Effector memory CD4-positive, alpha-beta T cell (primary cell): ENCODE data around the gene BRF1.

Experiments used
- DNase-seq, 3 donors: peaks; one replicate each; pipeline ENCODE4 v3.0.0-alpha.2; 2020
- H3K27ac ChIP-seq: 2 replicates; pipeline ENCODE4 v1.7.0; 2013; ENCODE audit warnings: mild to moderate bottlenecking, low read length, moderate library complexity; ENCODE audit not compliant: insufficient read depth, poor library complexity, severe bottlenecking
- H3K27me3 ChIP-seq: replicated peaks from 2 replicates; pipeline ENCODE4 v1.7.0; 2013; ENCODE audit warnings: mild to moderate bottlenecking, low read length; ENCODE audit not compliant: insufficient read depth, control insufficient read depth, poor library complexity, severe bottlenecking
- H3K36me3 ChIP-seq: 2 replicates; pipeline ENCODE4 v1.7.0; 2013; ENCODE audit warnings: mild to moderate bottlenecking, low read length, moderate library complexity; ENCODE audit not compliant: control insufficient read depth, insufficient read depth
- H3K4me1 ChIP-seq: 2 replicates; pipeline ENCODE4 v1.7.0; 2013; ENCODE audit warnings: low read length, mild to moderate bottlenecking; ENCODE audit not compliant: control insufficient read depth, insufficient read depth, poor library complexity, severe bottlenecking
- H3K4me3 ChIP-seq: 2 replicates; pipeline ENCODE4 v1.7.0; 2013; ENCODE audit warnings: low read length, low read depth, mild to moderate bottlenecking; ENCODE audit not compliant: insufficient read depth, poor library complexity, severe bottlenecking
- H3K9me3 ChIP-seq: 2 replicates; pipeline ENCODE4 v1.7.0; 2013; ENCODE audit warnings: mild to moderate bottlenecking, low read length, moderate library complexity; ENCODE audit not compliant: control insufficient read depth
- total RNA-seq, 3 donors: gene quantifications; one replicate each; lab custom pipeline; 2026; lab: John Stamatoyannopoulos, UW

The BRF1 gene
- 67.4 to 85.1 (median 70.7) reads per million in 3 donors for total RNA-seq

DNA sequence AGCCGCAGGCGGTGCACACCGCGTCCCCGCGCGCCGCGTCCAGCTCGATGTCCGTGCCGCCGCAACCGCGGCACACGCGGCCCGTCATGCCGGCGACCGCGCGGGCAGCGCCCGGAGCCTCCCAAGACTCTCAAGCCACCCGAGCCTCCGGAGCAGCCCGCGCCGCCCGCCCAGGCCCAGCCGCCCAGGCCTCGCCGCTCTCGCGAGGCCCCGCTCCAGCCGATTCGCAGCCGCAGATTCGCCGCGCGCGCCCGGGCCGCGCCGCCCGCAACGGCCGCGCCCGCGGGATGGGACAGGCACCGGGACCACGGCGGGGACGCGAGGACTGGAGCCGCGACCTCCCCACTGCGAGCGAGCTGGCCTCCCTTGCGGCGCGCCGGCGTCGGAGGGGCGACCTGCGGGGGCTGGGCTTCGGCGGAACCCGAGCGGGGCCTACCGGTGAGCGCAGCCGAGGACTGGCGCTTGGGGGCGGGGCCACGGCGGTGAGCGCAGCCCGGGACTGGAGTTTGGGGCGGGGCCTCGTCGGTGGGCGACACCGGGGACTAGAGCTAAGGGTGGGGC is at the start of gene BRF1:
Gene BRF1, minus strand, starts transcription at position 460 of the 561 bp plus-strand sequence. Its CDS starts 372 bp downstream, at position 88.
- DNase-seq = peak; percentile 94
- Histone ChIP-seq H3K4me3 (peak within 1 kb of the TSS; percentile 64), H3K27me3 (no peaks in the 10 kb centered on the region), H3K9me3 (no peaks in the 10 kb centered on the region), H3K36me3 (no peaks in the 10 kb centered on the region), H3K4me1 (peaks cover 14% of the 10 kb centered on the region), H3K27ac (peak within 1 kb of the TSS; percentile 85)

DNA sequence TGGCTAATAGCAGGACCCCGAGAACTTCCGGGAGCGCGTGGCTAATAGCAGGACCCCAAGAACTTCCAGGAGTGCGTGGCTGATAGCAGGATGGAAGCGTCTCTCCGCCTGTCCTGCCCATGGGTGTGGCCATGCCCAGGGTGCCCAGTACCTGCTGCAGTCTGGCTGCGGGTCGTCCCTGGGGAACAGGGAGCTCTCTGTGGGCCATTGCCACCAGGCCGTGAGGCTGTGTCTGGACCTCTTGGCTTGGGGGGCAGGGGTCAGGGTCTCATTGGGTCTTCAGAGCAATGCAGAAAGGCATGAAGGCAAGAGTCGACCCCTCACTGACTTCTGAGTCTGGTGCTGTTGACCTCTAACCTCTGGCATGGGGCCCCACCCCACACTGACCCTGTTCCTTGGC is 49.2 kb upstream of the BRF1 start:
- Histone ChIP-seq H3K4me3 (no peak overlapping the region), H3K27ac (no peak overlapping the region), H3K27me3 (no peaks in the 10 kb centered on the region), H3K36me3 (no peaks in the 10 kb centered on the region), H3K9me3 (no peaks in the 10 kb centered on the region), H3K4me1 (no peaks in the 10 kb centered on the region)
- DNase-seq = no peak

- H3K9me3 ChIP-seq = no peaks in the 10 kb centered on the region
- H3K27ac ChIP-seq = no peak overlapping the region
- H3K36me3 ChIP-seq = no peaks in the 10 kb centered on the region
- no peaks in the 10 kb centered on the region for H3K4me1 ChIP-seq
- no peaks in the 10 kb centered on the region for H3K27me3 ChIP-seq
- H3K4me3 ChIP-seq = no peak overlapping the region
- no peak for DNase-seq
These were observed 48.3 kb upstream of the BRF1 start for GRCh38 chr14:105348945-105349699.

- DNase-seq = no peak
- Histone ChIP-seq H3K4me1 (no peaks in the 10 kb centered on the region), H3K9me3 (no peaks in the 10 kb centered on the region), H3K36me3 (no peaks in the 10 kb centered on the region), H3K27me3 (no peaks in the 10 kb centered on the region), H3K4me3 (no peak overlapping the region), H3K27ac (no peak overlapping the region)
These were observed 47.6 kb upstream of the BRF1 start for GRCh38 chr14:105348169-105348944.

DNA sequence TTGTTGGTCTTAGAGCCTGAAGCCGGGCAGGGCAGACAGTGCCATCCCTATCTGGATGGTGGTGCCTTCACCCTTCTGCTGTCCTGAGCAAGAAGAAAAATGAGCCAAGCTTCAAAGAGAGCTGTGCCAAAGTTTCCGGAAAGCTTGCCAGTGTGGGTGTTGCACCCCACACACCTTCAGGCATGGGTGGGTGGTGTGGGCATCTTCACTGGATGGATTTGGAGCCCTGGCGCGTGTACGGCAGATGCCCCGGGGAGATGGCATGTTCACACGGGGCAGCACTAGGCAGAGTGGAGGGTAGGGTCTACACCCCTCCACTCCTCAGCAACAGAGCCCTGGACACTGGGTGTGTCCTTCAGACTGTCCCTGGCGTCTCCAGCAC is 46.8 kb upstream of the BRF1 start:
- no peak for DNase-seq
- no peaks in the 10 kb centered on the region for H3K36me3 ChIP-seq
- H3K4me3 ChIP-seq = no peak overlapping the region
- H3K27me3 ChIP-seq = no peaks in the 10 kb centered on the region
- no peaks in the 10 kb centered on the region for H3K9me3 ChIP-seq
- H3K27ac ChIP-seq = no peak overlapping the region
- no peaks in the 10 kb centered on the region for H3K4me1 ChIP-seq

DNA sequence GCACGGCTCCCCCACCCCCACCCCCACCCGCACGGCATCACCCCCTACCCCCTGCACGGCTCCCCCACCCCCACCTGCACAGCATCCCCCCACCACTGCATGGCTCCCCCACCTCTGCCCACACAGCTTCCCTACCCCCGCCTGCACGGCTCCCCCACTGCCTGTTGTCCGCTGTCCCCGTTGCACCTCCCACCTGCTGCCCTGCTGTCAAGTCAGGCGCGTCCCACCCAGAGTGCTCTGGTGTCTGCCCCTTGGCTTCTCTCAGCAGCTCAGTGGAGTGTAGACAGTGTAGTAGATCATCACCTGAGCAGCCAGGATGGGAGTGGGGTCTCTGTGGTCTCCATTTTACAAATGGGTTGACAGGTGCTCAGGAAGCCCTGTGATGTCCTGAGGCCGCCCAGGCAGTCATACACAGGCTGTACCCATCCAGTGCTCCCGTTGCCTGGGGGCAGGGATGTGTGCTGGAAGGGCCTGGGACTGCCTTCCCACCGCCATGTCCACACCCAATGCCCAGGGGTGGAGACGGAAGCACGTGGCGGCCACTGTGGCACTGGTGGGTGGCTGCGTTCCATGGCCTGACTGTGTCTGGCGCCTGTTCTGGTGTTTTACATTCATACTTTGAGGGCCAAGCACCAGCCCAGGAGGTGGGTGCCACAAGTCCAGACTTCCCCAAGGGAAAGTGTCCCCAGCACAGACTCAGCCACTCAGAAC is 46.2 kb upstream of the BRF1 start:
- no peaks in the 10 kb centered on the region for H3K4me1 ChIP-seq
- H3K9me3 ChIP-seq = no peaks in the 10 kb centered on the region
- H3K27ac ChIP-seq = no peak overlapping the region
- no peaks in the 10 kb centered on the region for H3K27me3 ChIP-seq
- no peaks in the 10 kb centered on the region for H3K36me3 ChIP-seq
- H3K4me3 ChIP-seq = no peak overlapping the region
- DNase-seq = no peak

DNA sequence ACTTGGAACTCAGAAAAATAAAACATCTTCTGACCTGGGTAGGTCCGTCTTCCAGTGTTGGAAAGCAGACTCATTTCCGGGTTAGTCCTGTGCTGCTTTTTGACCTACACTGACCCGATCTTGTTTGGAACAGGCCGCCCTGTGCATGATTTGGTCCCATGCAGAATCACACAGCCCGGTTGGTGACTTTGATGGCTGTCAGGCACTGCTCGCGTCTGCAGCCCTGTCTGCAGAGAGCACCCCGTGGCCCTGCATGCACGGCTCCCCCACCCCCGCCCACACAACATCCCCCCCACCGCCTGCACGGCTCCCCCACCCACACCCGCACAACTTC is 45.4 kb upstream of the BRF1 start:
- Histone ChIP-seq H3K9me3 (no peaks in the 10 kb centered on the region), H3K4me1 (no peaks in the 10 kb centered on the region), H3K27me3 (no peaks in the 10 kb centered on the region), H3K36me3 (no peaks in the 10 kb centered on the region), H3K27ac (no peak overlapping the region), H3K4me3 (no peak overlapping the region)
- DNase-seq = no peak

DNA sequence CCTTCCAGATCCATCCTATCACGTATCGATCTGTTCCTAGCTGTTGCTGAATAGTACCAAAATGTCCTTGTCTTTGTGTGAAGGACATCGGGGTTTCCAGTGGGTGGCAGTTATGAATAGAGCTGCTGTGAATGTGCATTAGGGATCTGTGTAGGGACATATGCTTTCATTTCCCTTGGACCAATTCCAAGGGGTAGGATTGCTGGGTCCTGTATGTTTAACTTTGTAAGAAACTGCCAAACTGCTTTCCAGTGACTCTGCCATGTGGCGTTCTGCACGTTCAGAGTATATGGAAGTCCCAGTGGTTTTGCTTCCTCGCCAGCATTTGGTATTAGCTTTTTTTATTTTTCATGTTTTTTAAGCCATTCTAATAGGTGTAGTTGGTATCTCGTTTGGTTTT is 42.4 kb upstream of the BRF1 start:
- Histone ChIP-seq H3K9me3 (no peaks in the 10 kb centered on the region), H3K36me3 (no peaks in the 10 kb centered on the region), H3K27ac (no peak overlapping the region), H3K27me3 (no peaks in the 10 kb centered on the region), H3K4me1 (no peaks in the 10 kb centered on the region), H3K4me3 (no peak overlapping the region)
- no peak for DNase-seq

GRCh38 chr14:105340821-105341733 is 40.3 kb upstream of the BRF1 start:
- H3K9me3 ChIP-seq = no peaks in the 10 kb centered on the region
- H3K4me1 ChIP-seq = no peaks in the 10 kb centered on the region
- H3K4me3 ChIP-seq = no peak overlapping the region
- no peaks in the 10 kb centered on the region for H3K27me3 ChIP-seq
- H3K36me3 ChIP-seq = no peaks in the 10 kb centered on the region
- DNase-seq = no peak
- no peak overlapping the region for H3K27ac ChIP-seq
